Right lobe of liver (tissue), 4 donors: Measurements from ENCODE around the gene C5orf58.

ENCODE experiments used
- POLR2A ChIP-seq: fragments of 450-650 bp; IDR thresholded peaks from one replicate; pipeline ENCODE4 v1.6.1; 2017; ENCODE audit warnings: antibody characterized with exemption, mild to moderate bottlenecking
- TF ChIP-seq, protein P1 (sequence below), 4 donors: fragments of 200-600 bp in 3 of 4; fragments of 450-650 bp in 1 of 4; IDR thresholded peaks; one replicate each; pipeline versions ENCODE4 v1.5.1 to v1.8.0; 2016 to 2022; ENCODE audit warnings: antibody characterized with exemption in 4 of 4, mild to moderate bottlenecking in 2 of 4
- donor health status: DM: no; HTN: no; CAD: no.
- donor health status: DM: no; HTN: no; CAD: no.
- donor health status: DM: no; HTN: yes; CAD: no.

DNA sequence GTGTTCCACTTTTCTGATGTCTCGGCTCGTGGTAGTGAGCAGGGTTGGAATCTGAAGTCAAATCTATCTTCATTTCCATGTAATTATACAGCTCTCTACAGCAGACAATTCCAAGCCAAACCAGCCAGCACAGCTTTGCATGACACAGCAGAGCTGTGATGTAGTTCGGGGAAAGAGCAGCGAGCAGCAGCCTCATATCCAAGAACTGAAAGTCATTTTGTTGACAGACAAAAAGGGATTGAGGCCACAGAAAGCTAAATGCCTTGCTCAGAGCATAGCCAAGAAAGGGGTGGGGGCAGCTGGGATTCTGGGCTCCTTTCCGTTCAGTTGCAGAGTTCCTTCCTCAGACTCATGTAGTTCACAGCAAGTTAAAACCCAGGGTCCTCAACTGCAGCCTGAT, 32.7 kb downstream of the C5orf58 start:
- TF ChIP-seq, protein P1, sequence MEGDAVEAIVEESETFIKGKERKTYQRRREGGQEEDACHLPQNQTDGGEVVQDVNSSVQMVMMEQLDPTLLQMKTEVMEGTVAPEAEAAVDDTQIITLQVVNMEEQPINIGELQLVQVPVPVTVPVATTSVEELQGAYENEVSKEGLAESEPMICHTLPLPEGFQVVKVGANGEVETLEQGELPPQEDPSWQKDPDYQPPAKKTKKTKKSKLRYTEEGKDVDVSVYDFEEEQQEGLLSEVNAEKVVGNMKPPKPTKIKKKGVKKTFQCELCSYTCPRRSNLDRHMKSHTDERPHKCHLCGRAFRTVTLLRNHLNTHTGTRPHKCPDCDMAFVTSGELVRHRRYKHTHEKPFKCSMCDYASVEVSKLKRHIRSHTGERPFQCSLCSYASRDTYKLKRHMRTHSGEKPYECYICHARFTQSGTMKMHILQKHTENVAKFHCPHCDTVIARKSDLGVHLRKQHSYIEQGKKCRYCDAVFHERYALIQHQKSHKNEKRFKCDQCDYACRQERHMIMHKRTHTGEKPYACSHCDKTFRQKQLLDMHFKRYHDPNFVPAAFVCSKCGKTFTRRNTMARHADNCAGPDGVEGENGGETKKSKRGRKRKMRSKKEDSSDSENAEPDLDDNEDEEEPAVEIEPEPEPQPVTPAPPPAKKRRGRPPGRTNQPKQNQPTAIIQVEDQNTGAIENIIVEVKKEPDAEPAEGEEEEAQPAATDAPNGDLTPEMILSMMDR (IDR thresholded peaks at IDR 0.05), result no peak
- TF ChIP-seq POLR2A, result no peak
